HepG2 (cell line): ENCODE data around the gene SSX2IP. TPM values are rescaled to one million over a fixed set of nuclear protein-coding genes. Genes with fewer than 3 reads are reported as not detected.

ENCODE experiments used
- ATAC-seq: fragments of 200-7000 bp; cut with Tn5 transposase; 3 replicates; pipeline ENCODE4 v1.9.1; 2020; ENCODE audit warnings: mild to moderate bottlenecking, moderate library complexity
- BruUV-seq: library from RNA; stranded (reverse); fragments of 400-500 nt; replicated peaks from 2 replicates; lab custom pipeline; 2021; lab: Mats Ljungman, UMichigan
- CTCF ChIA-PET: fragments of 300-600 bp; formaldehyde crosslinking; extraction: SDS; loops from one replicate; lab custom pipeline; 2021; ENCODE audit warnings: low total read pairs, inconsistent platforms, low intra/inter-chr PET ratio; lab: Yijun Ruan, JAX
- POLR2A ChIA-PET: fragments of 350-600 bp; sonication (Branson Sonifier 250); formaldehyde crosslinking; loops from one replicate; lab custom pipeline; 2020; ENCODE audit warnings: antibody characterized with exemption, inconsistent platforms; lab: Yijun Ruan, JAX
- DNase-seq: peaks from one replicate; pipeline ENCODE4 v3.0.0-alpha.2; 2015; ENCODE audit warnings: low spot score
- FAIRE-seq: peaks from 3 replicates; lab custom pipeline; 2011; peaks lifted over from hg19 to GRCh38; lab: Jason Lieb, UNC
- H2AFZ ChIP-seq: one replicate; pipeline ENCODE4 v1.6.1; 2011; ENCODE audit warnings: low read length, inconsistent platforms
- H3K27ac ChIP-seq: fragments of 300-600 bp; 3 replicates; pipeline ENCODE4 v1.8.0; 2011; ENCODE audit warnings: mixed run types, mild to moderate bottlenecking, mixed read lengths, low read length, inconsistent platforms; ENCODE audit not compliant: insufficient read depth; ENCODE audit errors: extremely low read length
- H3K27me3 ChIP-seq, 2 experiments: fragments of 200-600 bp in 1 of 2; 2 replicates in 1 of 2; 3 replicates in 1 of 2; pipeline versions ENCODE4 v1.6.0 to v1.8.0; 2011; ENCODE audit warnings: low read length in 2 of 2, mild to moderate bottlenecking in 2 of 2, moderate library complexity in 2 of 2, inconsistent platforms in 1 of 2; ENCODE audit not compliant: insufficient read depth in 2 of 2, control insufficient read depth in 1 of 2
- H3K36me3 ChIP-seq, 2 experiments: fragments of 200-600 bp in 1 of 2; replicated peaks in 1 of 2; 2 replicates in 1 of 2; 3 replicates in 1 of 2; pipeline versions ENCODE4 v1.5.1 to v1.8.0; 2011; ENCODE audit warnings: low read length in 2 of 2, inconsistent platforms in 1 of 2; ENCODE audit not compliant: insufficient read depth in 2 of 2, control insufficient read depth in 1 of 2
- H3K4me1 ChIP-seq: 2 replicates; pipeline ENCODE4 v1.5.1; 2012; ENCODE audit warnings: low read length, inconsistent platforms; ENCODE audit not compliant: insufficient read depth
- H3K4me2 ChIP-seq: 2 replicates; pipeline ENCODE4 v1.6.0; 2011; ENCODE audit warnings: low read depth, low read length, inconsistent platforms
- H3K4me3 ChIP-seq, 3 experiments: fragments of 200-600 bp in 1 of 3; sonication (generic), shearing (Covaris generic) in 1 of 3; replicated peaks in 1 of 3; 2 replicates each; pipeline ENCODE4 v1.5.1; 2011 to 2016; ENCODE audit warnings: low read length in 3 of 3, inconsistent platforms in 2 of 3, low read depth in 2 of 3, mild to moderate bottlenecking in 2 of 3, control low read depth in 1 of 3, mixed read lengths in 1 of 3; ENCODE audit not compliant: insufficient read depth in 1 of 3
- H3K79me2 ChIP-seq: one replicate; pipeline ENCODE4 v1.6.1; 2011; ENCODE audit warnings: low read length, inconsistent platforms; ENCODE audit not compliant: insufficient read depth
- H3K9ac ChIP-seq: 2 replicates; pipeline ENCODE4 v1.6.0; 2011; ENCODE audit warnings: mild to moderate bottlenecking, low read depth, low read length, inconsistent platforms; ENCODE audit not compliant: insufficient read depth
- H3K9me3 ChIP-seq: 2 replicates; pipeline ENCODE4 v1.5.1; 2012; ENCODE audit warnings: mild to moderate bottlenecking, low read length
- H4K20me1 ChIP-seq: 2 replicates; pipeline ENCODE4 v1.6.0; 2011; ENCODE audit warnings: inconsistent platforms, mild to moderate bottlenecking, low read length, moderate library complexity; ENCODE audit not compliant: insufficient read depth
- DR1 ChIP-seq: sonication (generic); formaldehyde crosslinking; IDR thresholded peaks from 2 replicates; pipeline ENCODE4 v1.8.0; 2021; ENCODE audit warnings: mild to moderate bottlenecking, missing genetic modification reagents, inconsistent platforms
- ELF4 ChIP-seq: sonication (generic); formaldehyde crosslinking; IDR thresholded peaks from 2 replicates; pipeline ENCODE4 v1.5.0; 2020; ENCODE audit warnings: missing genetic modification reagents, mild to moderate bottlenecking, moderate library complexity, borderline replicate concordance
- JDP2 ChIP-seq: sonication (generic); formaldehyde crosslinking; IDR thresholded peaks from 2 replicates; pipeline ENCODE4 v1.8.1; 2022; ENCODE audit warnings: missing genetic modification reagents, borderline replicate concordance
- ZMYM4 ChIP-seq: sonication (generic); formaldehyde crosslinking; IDR thresholded peaks from 2 replicates; pipeline ENCODE4 v1.8.1; 2023; ENCODE audit warnings: mild to moderate bottlenecking, missing genetic modification reagents
- ZNF263 ChIP-seq: sonication (generic); formaldehyde crosslinking; IDR thresholded peaks from 2 replicates; pipeline ENCODE4 v1.4.0; 2020; ENCODE audit warnings: missing genetic modification reagents
- WGBS: methylation state at CpG from one replicate; pipeline ENCODE4 v1.1.6; 2017; ENCODE audit warnings: low lambda C conversion rate; 5-methylcytosine and 5-hydroxymethylcytosine counted together
- in situ Hi-C: cut with HindIII; loops from 2 replicates; pipeline ENCODE4 v1.10.0; 2017; ENCODE audit warnings: low pct_unique_long_range_greater_than_20kb; ENCODE audit not compliant: extremely low pct_ligation_motif_present
- intact Hi-C: fragments of 100-400 bp; cut with micrococcal nuclease; formaldehyde crosslinking; loops from one replicate; pipeline ENCODE4 v1.10.0; 2022; ENCODE audit not compliant: unreplicated experiment
- polyA plus RNA-seq, 8 experiments: library from polyadenylated mRNA; depleted of rRNA in 3 of 8; stranded (reverse) in 7 of 8; unstranded in 1 of 8; fragments of >200 nt; fragmentation: Illumina TruSeq in 4 of 8; extraction: Trizol in 4 of 8; gene quantifications; 2 replicates each; pipeline versions ENCODE4 v1.2.1 to v1.2.3, GENCODE V29; 2011 to 2016; ENCODE audit warnings: low read depth in 4 of 8, missing spikeins in 1 of 8, mixed read lengths in 1 of 8; ENCODE audit not compliant: insufficient read depth in 1 of 8
- total RNA-seq, 5 experiments: library from RNA; depleted of rRNA; stranded (reverse); fragments of >200 nt; fragmentation: Illumina TruSeq; extraction: Trizol; gene quantifications; 2 replicates each; pipeline ENCODE4 v1.2.3, GENCODE V29; 2016; ENCODE audit warnings: low read depth in 1 of 5
- TF ChIP-seq, protein P1 (sequence below): IDR thresholded peaks from 2 replicates; pipeline ENCODE4 v1.6.1; 2012; ENCODE audit warnings: low read length, improper control_type of control experiment
- TF ChIP-seq, protein P2 (sequence below): sonication (generic); formaldehyde crosslinking; IDR thresholded peaks from 2 replicates; pipeline ENCODE4 v1.8.0; 2022; ENCODE audit warnings: missing genetic modification reagents, mild to moderate bottlenecking, inconsistent platforms, borderline replicate concordance
- TF ChIP-seq, protein P3 (sequence below): sonication (generic); formaldehyde crosslinking; IDR thresholded peaks from 2 replicates; pipeline ENCODE4 v1.9.0; 2021; ENCODE audit warnings: missing genetic modification reagents, mild to moderate bottlenecking, borderline replicate concordance
- TF ChIP-seq, protein P4 (sequence below): sonication (generic); formaldehyde crosslinking; IDR thresholded peaks from 2 replicates; pipeline ENCODE4 v1.4.0; 2020; ENCODE audit warnings: mild to moderate bottlenecking, missing genetic modification reagents, borderline replicate concordance
- TF ChIP-seq, protein P5 (sequence below): sonication (generic); formaldehyde crosslinking; IDR thresholded peaks from 2 replicates; pipeline ENCODE4 v1.4.0; 2020; ENCODE audit warnings: missing genetic modification reagents, low read depth, mild to moderate bottlenecking, borderline replicate concordance

SSX2IP gene
- total and polyA plus RNA-seq, 2 of the 13 experiments (the other 11 are each of a cell fraction or from before 2014, with no cell fraction given): 2.7 to 23.7 TPM

DNA sequence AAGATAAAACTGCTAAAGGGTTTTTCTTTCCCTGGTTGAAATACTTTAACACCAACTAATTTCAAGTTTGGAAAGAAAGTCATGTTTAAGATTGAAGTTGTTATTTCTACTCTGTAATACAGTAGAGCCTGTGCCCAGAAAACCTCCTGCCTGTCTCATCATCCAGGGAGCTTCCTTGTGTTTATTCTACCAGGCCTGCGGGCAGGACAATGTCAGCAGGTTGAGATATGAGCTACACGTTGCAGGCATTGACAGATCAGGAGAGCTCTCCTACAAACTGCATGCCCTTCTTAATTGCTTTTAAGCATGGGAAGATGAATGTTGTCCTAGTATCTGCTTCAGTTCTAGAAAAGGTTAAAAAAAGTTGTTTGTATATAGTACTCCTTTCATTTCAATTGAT, 72.9 kb downstream of the SSX2IP start (continued):
- TF ChIP-seq, protein P1, sequence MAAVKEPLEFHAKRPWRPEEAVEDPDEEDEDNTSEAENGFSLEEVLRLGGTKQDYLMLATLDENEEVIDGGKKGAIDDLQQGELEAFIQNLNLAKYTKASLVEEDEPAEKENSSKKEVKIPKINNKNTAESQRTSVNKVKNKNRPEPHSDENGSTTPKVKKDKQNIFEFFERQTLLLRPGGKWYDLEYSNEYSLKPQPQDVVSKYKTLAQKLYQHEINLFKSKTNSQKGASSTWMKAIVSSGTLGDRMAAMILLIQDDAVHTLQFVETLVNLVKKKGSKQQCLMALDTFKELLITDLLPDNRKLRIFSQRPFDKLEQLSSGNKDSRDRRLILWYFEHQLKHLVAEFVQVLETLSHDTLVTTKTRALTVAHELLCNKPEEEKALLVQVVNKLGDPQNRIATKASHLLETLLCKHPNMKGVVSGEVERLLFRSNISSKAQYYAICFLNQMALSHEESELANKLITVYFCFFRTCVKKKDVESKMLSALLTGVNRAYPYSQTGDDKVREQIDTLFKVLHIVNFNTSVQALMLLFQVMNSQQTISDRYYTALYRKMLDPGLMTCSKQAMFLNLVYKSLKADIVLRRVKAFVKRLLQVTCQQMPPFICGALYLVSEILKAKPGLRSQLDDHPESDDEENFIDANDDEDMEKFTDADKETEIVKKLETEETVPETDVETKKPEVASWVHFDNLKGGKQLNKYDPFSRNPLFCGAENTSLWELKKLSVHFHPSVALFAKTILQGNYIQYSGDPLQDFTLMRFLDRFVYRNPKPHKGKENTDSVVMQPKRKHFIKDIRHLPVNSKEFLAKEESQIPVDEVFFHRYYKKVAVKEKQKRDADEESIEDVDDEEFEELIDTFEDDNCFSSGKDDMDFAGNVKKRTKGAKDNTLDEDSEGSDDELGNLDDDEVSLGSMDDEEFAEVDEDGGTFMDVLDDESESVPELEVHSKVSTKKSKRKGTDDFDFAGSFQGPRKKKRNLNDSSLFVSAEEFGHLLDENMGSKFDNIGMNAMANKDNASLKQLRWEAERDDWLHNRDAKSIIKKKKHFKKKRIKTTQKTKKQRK: no peak
- no peak for TF ChIP-seq ELF4
- TF ChIP-seq, protein P2, sequence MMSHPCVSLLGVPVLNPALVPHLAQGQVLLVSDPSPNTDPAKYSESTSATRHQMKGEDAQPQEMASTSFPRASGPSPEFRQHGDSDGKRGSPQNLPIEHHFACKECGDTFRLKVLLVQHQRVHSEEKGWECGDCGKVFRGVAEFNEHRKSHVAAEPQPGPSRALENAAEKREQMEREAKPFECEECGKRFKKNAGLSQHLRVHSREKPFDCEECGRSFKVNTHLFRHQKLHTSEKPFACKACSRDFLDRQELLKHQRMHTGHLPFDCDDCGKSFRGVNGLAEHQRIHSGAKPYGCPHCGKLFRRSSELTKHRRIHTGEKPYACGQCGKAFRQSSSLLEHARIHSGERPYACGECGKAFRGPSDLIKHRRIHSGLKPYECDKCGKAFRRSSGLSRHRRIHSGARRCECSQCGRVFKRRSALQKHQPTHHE: no peak
- TF ChIP-seq, protein P3, sequence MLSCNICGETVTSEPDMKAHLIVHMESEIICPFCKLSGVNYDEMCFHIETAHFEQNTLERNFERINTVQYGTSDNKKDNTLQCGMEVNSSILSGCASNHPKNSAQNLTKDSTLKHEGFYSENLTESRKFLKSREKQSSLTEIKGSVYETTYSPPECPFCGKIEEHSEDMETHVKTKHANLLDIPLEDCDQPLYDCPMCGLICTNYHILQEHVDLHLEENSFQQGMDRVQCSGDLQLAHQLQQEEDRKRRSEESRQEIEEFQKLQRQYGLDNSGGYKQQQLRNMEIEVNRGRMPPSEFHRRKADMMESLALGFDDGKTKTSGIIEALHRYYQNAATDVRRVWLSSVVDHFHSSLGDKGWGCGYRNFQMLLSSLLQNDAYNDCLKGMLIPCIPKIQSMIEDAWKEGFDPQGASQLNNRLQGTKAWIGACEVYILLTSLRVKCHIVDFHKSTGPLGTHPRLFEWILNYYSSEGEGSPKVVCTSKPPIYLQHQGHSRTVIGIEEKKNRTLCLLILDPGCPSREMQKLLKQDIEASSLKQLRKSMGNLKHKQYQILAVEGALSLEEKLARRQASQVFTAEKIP (CRISPR knock-in tag): no peak

DNA sequence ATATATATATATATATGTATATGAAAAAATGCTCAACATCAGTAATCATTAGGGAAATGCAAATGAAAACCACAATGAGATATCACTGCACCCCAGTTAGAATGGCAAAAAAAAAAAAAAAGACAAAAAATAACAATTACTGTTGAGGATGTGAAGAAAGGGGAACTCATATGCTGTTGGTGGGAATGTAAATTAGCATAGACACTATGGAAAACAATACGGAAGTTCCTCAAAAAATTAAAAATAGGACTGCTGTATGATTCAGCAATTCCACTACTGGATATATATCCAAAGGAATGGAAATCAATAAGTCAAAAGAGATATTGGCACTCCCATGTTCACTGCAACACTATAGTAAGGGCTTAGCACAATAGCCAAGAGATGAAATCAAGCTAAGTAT, 74.5 kb downstream of the SSX2IP start:
- Histone ChIP-seq H3K27ac (no peak overlapping the region), H3K4me3 (no peak overlapping the region), H3K9me3 (peaks cover 27% of the 10 kb centered on the region), H3K9ac (no peak overlapping the region), H3K79me2 (no peaks in the 10 kb centered on the region), H3K36me3 (no peaks in the 10 kb centered on the region), H3K4me2 (no peak overlapping the region), H3K4me1 (0 out of 2 replicates have a peak, but pooled peaks cover 8% of the 10 kb centered on the region), H3K27me3 (no peaks in the 10 kb centered on the region), H2AFZ (no peak overlapping the region), H4K20me1 (no peaks in the 10 kb centered on the region)
- no peak for DNase-seq
- ChIA-PET CTCF (no interaction called here), POLR2A (no interaction called here)
- whole genome bisulfite sequencing: 48% methylated on average over 1 of the region's 1 CpG
- in situ Hi-C loops (loop anchor here (25.0 kb wide), 2 partner anchors 478 to 678 kb away; partner anchors contain the start of gene PRKACB), intact Hi-C loops (no loop called here)
- FAIRE-seq: no peak
- no peak for ATAC-seq
- no TSS peak for BruUV-seq
- TF ChIP-seq JDP2 (CRISPR knock-in tag) (no peak), ZMYM4 (CRISPR knock-in tag) (no peak), ZNF263 (no peak), DR1 (CRISPR knock-in tag) (no peak)
- TF ChIP-seq, protein P4, sequence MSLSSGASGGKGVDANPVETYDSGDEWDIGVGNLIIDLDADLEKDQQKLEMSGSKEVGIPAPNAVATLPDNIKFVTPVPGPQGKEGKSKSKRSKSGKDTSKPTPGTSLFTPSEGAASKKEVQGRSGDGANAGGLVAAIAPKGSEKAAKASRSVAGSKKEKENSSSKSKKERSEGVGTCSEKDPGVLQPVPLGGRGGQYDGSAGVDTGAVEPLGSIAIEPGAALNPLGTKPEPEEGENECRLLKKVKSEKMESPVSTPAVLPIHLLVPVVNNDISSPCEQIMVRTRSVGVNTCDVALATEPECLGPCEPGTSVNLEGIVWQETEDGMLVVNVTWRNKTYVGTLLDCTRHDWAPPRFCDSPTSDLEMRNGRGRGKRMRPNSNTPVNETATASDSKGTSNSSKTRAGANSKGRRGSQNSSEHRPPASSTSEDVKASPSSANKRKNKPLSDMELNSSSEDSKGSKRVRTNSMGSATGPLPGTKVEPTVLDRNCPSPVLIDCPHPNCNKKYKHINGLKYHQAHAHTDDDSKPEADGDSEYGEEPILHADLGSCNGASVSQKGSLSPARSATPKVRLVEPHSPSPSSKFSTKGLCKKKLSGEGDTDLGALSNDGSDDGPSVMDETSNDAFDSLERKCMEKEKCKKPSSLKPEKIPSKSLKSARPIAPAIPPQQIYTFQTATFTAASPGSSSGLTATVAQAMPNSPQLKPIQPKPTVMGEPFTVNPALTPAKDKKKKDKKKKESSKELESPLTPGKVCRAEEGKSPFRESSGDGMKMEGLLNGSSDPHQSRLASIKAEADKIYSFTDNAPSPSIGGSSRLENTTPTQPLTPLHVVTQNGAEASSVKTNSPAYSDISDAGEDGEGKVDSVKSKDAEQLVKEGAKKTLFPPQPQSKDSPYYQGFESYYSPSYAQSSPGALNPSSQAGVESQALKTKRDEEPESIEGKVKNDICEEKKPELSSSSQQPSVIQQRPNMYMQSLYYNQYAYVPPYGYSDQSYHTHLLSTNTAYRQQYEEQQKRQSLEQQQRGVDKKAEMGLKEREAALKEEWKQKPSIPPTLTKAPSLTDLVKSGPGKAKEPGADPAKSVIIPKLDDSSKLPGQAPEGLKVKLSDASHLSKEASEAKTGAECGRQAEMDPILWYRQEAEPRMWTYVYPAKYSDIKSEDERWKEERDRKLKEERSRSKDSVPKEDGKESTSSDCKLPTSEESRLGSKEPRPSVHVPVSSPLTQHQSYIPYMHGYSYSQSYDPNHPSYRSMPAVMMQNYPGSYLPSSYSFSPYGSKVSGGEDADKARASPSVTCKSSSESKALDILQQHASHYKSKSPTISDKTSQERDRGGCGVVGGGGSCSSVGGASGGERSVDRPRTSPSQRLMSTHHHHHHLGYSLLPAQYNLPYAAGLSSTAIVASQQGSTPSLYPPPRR (CRISPR knock-in tag): no peak
- TF ChIP-seq, protein P5, sequence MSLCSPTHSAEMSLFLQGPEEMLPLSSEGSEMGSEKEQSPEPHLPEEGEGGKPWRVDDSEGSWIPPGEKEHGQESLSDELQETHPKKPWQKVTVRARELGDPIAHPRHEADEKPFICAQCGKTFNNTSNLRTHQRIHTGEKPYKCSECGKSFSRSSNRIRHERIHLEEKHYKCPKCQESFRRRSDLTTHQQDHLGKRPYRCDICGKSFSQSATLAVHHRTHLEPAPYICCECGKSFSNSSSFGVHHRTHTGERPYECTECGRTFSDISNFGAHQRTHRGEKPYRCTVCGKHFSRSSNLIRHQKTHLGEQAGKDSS (CRISPR knock-in tag): no peak
